Measurements from ENCODE around the gene NXN. TPM values are rescaled to one million over a fixed set of nuclear protein-coding genes. Genes with fewer than 3 reads are reported as not detected.
"Not testable (repeated sequence)": the region's sequence is repeated elsewhere in the genome, so short reads cannot be mapped to it uniquely, and the experiment has no call there.

NXN gene
- polyA plus RNA-seq, 1 donor: 32.7 TPM

- DNase-seq: no peak
Observed at GRCh38 chr17:830381-830780, 149.2 kb downstream of the NXN start.

DNA sequence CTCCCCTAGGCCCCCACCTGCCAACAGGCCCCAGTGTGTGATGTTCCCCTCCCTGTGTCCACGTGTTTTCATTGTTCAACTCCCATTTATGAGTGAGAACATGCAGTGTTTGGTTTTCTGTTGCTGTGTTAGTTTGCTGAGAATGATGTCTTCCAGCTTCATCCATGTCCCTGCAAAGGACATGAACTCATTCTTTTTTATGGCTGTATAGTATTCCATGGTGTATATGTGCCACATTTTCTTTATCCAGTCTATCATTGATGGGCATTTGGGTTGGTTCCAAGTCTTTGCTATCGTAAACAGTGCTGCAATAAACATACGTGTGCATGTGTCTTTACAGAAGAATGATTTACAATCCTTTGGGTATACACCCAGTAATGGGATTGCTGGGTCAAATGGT is 150.0 kb downstream of the NXN start:
- not testable (repeated sequence) for DNase-seq

GRCh38 chr17:828761-829160 is 150.8 kb downstream of the NXN start:
- no peak for DNase-seq

GRCh38 chr17:826778-827177 is 152.8 kb downstream of the NXN start:
- no peak for DNase-seq

DNA sequence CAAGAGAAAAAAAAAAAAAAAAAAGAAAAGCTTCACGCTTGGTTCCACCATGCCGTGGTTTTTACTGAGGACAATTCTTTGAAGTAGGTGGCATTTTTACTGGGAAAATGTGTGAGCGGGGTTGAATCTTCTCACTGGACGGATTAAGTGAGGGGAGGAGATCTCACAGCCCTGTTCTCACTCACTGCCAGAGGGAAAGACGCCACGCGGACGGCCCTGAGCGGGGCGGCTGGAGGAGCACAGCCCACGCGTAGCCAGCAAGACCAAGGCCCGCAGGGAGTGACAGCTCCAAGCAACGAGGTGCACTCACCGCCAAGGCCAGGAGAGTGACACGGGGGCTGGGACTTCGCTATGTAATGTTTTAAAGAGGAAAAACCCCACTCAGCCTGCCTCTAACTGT is 154.4 kb downstream of the NXN start:
- no peak for DNase-seq

- no peak for DNase-seq
Observed at GRCh38 chr17:824378-824777, 155.2 kb downstream of the NXN start.

DNA sequence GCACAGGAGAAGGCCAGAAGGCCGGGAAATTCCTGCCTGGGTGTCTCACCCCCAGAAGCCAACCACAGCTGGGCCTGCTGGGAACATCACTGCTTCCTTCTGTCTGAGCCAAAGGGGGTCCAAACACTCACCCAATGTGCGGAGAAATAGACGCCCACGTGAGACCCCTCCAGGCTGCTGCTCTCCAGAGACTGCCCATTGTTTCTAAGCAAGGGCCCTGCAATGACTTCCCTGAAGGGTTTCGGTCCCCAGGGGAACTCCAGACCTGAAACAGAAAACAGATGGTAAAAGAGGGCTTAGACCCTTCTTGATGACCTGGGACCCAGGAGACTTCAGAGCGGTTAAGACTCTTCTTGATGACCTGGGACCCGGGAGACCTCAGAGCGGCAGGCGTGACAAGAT is 156.1 kb downstream of the NXN start:
- no peak for DNase-seq

DNA sequence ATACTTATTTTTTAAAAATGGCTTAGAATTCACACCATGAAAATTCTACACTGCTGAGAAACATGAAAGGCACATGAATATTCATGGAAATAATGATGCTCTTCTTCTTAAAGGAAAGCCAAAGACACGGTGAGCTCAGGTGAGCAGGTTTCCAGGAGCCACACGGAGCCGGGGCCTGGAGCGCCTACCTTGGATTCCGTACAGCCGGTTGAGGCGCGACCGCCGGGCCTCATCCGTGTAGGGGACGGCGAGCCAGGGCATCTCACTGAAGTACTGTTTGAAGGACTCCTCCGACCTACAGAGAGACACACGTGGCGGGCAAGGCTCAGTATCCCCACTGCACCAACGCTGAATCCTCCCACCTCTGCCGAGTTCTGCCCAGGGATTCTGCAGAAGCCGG is 160.3 kb downstream of the NXN start:
- no peak for DNase-seq

GRCh38 chr17:814371-814770 is 165.2 kb downstream of the NXN start:
- DNase-seq: no peak

DNA sequence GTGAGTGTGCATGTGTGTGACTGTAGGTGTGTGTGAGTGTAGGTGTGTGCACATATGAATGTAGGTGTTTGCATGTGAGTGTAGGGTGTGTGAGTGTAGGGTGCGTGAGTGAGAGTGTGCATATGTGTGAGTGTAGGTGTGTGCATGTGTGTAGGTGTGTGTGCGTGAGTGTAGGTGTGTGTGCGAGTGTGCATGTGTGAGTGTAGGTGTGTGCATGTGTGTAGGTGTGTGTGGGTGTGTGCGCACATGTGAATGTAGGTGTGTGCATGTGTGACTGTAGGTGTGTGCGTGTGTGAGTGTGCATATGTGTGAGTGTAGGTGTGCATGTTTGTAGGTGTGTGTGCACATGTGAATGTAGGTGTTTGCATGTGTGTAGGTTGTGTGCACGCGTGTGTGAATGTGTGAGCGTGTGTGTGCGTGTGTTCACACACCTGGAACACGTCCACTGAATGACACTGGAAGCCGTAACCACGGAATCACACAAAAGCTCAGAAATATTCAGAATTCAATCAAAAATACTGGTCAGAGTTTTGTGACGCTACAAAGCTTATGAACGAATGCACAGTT is 166.9 kb downstream of the NXN start:
- DNase-seq: no peak

DNA sequence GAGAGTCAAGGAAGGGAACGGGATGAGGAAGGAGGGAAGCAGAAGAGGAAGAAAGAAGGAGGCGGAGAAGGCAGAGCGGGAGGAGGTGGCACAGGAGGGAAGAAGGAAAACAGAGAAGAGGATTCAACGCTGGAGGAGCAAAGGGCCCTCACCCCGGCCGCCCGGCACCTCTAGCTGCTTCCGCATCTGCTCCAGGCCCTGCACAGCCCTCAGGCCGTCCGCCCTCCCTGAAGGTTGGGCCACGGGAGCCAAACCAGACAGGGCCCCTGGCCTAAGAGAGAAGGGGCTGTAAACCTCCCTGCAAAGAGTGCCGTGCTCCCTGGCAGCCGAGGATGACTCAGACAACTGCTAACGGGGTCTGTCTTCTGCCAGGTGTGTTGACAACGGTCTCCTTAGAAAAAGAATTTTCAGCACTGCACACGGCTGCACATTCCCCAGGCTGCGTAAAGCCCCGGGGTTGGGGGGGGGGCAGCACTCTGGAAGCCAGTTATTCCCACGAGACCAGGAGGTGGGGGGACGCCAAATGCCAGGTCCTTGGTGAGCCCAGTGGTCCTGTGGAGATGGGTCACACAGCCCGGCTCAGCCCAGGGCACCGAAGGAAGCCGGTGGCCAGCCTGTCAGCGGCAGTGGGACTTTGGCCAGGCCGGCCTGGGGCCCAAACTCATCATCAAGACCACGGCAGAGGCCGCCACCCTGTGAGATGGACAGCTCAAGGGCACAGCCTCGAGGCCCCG is 168.4 kb downstream of the NXN start:
- no peak for DNase-seq

- no peak for DNase-seq
Observed at GRCh38 chr17:807523-808294, 171.9 kb downstream of the NXN start.

- DNase-seq: no peak
Observed at GRCh38 chr17:806781-807522, 172.6 kb downstream of the NXN start.

DNA sequence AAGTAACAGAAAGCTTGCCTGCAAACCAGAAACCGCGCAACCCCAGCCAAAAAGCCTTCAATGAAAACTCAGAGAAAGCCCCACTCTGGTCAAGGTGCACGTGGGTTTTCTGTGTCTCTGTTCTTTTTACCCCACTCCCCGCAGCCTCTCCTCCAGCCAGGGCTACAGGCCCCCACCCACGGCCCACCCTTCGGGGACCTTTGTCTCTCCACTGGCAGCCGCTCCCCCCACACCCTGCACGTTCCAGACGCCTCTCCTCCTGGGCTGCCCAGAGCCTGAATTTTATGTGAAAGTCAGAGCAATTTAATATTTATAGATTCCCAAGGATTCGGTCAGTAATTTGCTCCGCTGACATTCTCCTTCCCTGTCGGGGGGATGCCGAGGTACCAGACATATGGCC is 173.2 kb downstream of the NXN start:
- DNase-seq: no peak

DNA sequence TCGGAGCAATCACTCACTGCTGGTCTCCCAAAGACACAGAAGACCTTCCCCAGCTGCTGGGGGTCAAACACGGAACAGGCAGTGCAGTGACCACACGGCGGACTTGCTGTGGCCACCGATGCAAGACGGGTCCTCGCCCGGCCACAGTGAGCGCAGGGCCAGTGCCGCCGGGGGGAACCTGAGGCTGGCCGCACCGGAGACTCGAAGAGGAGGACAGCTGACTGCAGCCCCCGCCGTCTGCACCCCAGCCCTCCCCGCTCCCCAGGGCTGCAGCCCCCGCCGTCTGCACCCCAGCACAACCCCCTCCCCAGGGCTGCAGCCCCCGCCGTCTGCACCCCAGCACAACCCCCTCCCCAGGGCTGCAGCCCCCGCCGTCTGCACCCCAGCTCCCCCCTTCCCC is 173.7 kb downstream of the NXN start:
- not testable (repeated sequence) for DNase-seq

- no peak for DNase-seq
Observed at GRCh38 chr17:804541-805435, 174.8 kb downstream of the NXN start.

GRCh38 chr17:802901-803881 is 176.4 kb downstream of the NXN start:
- no peak for DNase-seq

DNA sequence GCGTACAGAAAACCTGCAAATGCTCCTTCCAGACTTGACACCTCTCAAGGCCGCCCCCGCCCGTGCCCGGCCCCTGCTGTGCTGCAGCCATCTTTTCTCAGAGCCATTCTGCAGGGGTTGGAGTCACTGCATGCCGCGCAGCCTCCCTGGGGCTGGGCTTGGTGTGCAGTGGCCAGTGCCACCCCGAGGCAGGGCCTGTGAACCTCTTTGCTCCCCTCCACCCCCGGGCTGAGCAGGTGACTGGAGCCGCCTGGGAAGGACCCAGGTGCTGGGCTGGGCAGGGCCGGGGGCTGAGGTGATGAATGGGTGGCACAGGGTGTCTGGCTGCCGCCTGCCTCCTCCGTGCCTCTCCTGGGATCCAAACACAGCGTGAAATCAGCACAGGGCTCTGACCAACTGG is 177.1 kb downstream of the NXN start:
- DNase-seq: no peak

DNA sequence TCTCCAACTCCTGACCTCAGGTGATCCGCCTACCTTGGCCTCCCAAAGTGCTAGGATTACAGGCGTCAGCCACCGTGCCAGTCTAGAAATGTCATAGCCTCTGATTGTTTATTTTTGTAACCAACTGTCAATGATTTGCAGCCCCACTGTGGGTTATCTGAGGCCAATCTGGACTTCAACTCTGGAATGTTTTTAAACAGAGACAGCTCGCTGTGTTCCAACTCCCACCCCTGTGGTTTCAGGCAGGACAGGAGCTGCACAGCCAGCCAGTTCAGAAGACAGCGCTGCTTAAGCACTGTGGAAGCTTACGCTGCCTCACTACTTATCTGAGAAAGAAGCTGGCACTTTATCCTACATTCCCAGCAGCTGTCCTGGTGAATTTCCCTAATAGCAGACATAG is 177.9 kb downstream of the NXN start:
- DNase-seq: no peak
